Measurements from ENCODE around the gene PAK1.
A peak's percentile ranks its signal among the peaks of the same experiment; 100 is the strongest.

Gene PAK1

GRCh38 chr11:77479746-77480352, 6.0 kb upstream of the PAK1 start:
- H3K27ac ChIP-seq = no peak overlapping the region
- TF ChIP-seq CTCF (IDR thresholded peaks at IDR 0.05) (no peak), ZFX (IDR thresholded peaks at IDR 0.05; ENCODE audit: borderline replicate concordance) (no peak)

GRCh38 chr11:77475206-77475605, 1.3 kb upstream of the PAK1 start:
- no peak for TF ChIP-seq CTCF (IDR thresholded peaks at IDR 0.05)
- no peak for TF ChIP-seq ZFX (IDR thresholded peaks at IDR 0.05; ENCODE audit: borderline replicate concordance)
- peak overlapping the region; percentile 62 for H3K27ac ChIP-seq

- H3K27ac ChIP-seq = peak overlapping the region; percentile 62
Observed at GRCh38 chr11:77474684-77475060, 778 bp upstream of the PAK1 start.

GRCh38 chr11:77472991-77473800, 698 bp downstream of the PAK1 start:
- peak overlapping the region; percentile 62 for H3K27ac ChIP-seq
- TF ChIP-seq ZFX (IDR thresholded peaks at IDR 0.05; ENCODE audit: borderline replicate concordance) (no peak), CTCF (IDR thresholded peaks at IDR 0.05) (no peak)

More at GRCh38 chr11:77474684-77475060, 778 bp upstream of the PAK1 start:
- TF ChIP-seq CTCF (IDR thresholded peaks at IDR 0.05) (no peak), ZFX (IDR thresholded peaks at IDR 0.05; ENCODE audit: borderline replicate concordance) (no peak)

GRCh38 chr11:77471558-77472193, 2.2 kb downstream of the PAK1 start:
- TF ChIP-seq CTCF (IDR thresholded peaks at IDR 0.05) = peak; percentile 61
- no peak for TF ChIP-seq ZFX (IDR thresholded peaks at IDR 0.05; ENCODE audit: borderline replicate concordance)
- H3K27ac ChIP-seq = peak overlapping the region; percentile 62

- TF ChIP-seq CTCF (IDR thresholded peaks at IDR 0.05) (no peak), ZFX (IDR thresholded peaks at IDR 0.05; ENCODE audit: borderline replicate concordance) (no peak)
Observed at GRCh38 chr11:77470971-77471370, 2.9 kb downstream of the PAK1 start.

GRCh38 chr11:77470504-77470903, 3.4 kb downstream of the PAK1 start:
- no peak for TF ChIP-seq ZFX (IDR thresholded peaks at IDR 0.05; ENCODE audit: borderline replicate concordance)
- TF ChIP-seq CTCF (IDR thresholded peaks at IDR 0.05) = no peak
- H3K27ac ChIP-seq = no peak overlapping the region

More at GRCh38 chr11:77470971-77471370, 2.9 kb downstream of the PAK1 start:
- no peak overlapping the region for H3K27ac ChIP-seq
